ENCODE measurements around the gene RBM20. TPM values are rescaled to one million over a fixed set of nuclear protein-coding genes. Genes with fewer than 3 reads are reported as not detected.

Gene RBM20
- total RNA-seq, 1 experiment from 2014 or later = 0.17 TPM

DNA sequence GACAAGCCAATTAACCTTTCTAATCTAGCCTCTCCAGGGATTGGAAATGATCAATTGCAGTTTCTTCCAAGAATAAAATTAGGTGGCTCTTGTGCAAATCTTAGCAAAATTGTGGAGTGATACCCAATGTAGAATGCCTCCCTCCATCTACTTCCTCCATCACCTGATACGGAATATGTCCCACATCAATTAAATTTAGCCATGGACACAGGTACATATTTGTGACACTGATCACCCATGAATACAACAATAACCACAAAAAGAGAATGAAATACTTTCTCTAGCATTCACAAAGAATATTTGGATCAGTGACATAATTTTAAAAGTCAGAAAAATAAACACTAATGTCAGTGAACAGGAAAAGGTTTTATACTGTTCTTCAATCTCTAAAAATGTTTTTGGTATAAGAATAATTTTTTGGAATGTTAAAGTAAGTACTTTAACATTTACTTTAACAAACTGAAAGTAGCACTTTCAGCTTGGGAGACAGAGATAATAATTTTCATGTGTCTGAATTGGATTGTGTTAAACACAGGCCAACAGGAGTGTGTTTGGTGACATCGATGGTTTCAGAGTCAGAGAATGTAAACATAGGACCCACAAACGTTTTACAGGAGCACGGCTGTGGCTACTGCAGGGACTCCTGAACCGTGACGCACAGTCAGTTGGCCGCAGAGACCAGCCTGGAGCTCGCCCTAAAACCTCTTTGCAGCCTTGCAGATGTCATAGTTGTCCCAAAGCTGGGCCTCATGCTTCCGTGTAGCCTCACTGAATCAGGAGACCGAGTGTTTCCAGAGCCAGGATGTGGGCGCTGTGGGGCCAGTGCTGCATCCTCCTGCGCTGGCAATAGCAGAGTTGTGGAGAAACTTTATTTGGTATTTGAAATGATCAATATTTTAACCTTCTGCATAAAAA, 7.2 kb downstream of the RBM20 start:
- H3K18ac ChIP-seq (ENCODE audit: insufficient read length, low read depth, low read length) = no peak overlapping the region
- H2BK20ac ChIP-seq (ENCODE audit: low read depth, low read length, poor library complexity, severe bottlenecking) = no peak overlapping the region
- no CpG with 5 or more reads among the region's 12 CpGs for WGBS (ENCODE audit: extremely low coverage, insufficient read length, low lambda C conversion rate)

More for the DNA sequence above, 7.2 kb downstream of the RBM20 start:
- peaks cover 16% of the 10 kb centered on the region for H3K27me3 Mint-ChIP-seq (ENCODE audit: low read depth)
- Histone ChIP-seq H4K5ac (ENCODE audit: insufficient read length, low read depth, low read length) (no peak overlapping the region), H2BK5ac (ENCODE audit: insufficient read length, low read length) (no peak overlapping the region), H3K23me2 (ENCODE audit: insufficient read length, low read depth, low read length, poor library complexity, severe bottlenecking) (no peaks in the 10 kb centered on the region), H3K23ac (ENCODE audit: insufficient read length, low read depth, low read length) (no peak overlapping the region), H2BK12ac (ENCODE audit: insufficient read length, low read depth, low read length) (no peak overlapping the region), H2AFZ (ENCODE audit: low read length) (no peak overlapping the region), H4K20me1 (ENCODE audit: control insufficient read depth, insufficient read depth, insufficient read length) (no peaks in the 10 kb centered on the region), H3K79me2 (ENCODE audit: insufficient read depth, low read length) (no peaks in the 10 kb centered on the region), H2BK15ac (ENCODE audit: low read depth, low read length) (no peak overlapping the region), H3K27me3 (ENCODE audit: insufficient read depth, low read length) (no peaks in the 10 kb centered on the region; the same call in 1 of the 2 replicates), H3K14ac (ENCODE audit: insufficient read depth, low read length) (no peak overlapping the region), H3K4me1 (ENCODE audit: insufficient read depth, low read length) (peaks cover 5% of the 10 kb centered on the region; the same call in 1 of the 2 replicates), H3K27ac (ENCODE audit: insufficient read length, low read depth, low read length) (no peak overlapping the region), H3K79me1 (ENCODE audit: insufficient read depth, low read depth, low read length, poor library complexity, severe bottlenecking) (no peaks in the 10 kb centered on the region), H4K8ac (replicated peaks; ENCODE audit: insufficient read length, low read depth, low read length) (no peak overlapping the region), H4K91ac (ENCODE audit: insufficient read length, low read depth, low read length) (no peak overlapping the region), H3K9ac (ENCODE audit: extremely low read depth, insufficient read length, low read length) (no peak overlapping the region), H3K4ac (ENCODE audit: low read depth, low read length) (no peak overlapping the region), H3T11ph (ENCODE audit: low read length) (no peak overlapping the region), H2AK5ac (ENCODE audit: insufficient read length, low read length) (no peak overlapping the region), H3K4me2 (ENCODE audit: insufficient read depth, insufficient read length, low read length) (no peak overlapping the region), H3K9me3 (ENCODE audit: control insufficient read depth, low read depth, low read length) (no peaks in the 10 kb centered on the region), H2BK120ac (ENCODE audit: low read depth, low read length, poor library complexity, severe bottlenecking) (no peak overlapping the region), H3K56ac (ENCODE audit: insufficient read length, low read depth, low read length) (no peak overlapping the region)
- no peak for TF ChIP-seq CTCF (conservative IDR thresholded peaks at IDR 0.05)
- H3K4me3 Mint-ChIP-seq = no peak overlapping the region
- H3K9me3 Mint-ChIP-seq = no peaks in the 10 kb centered on the region; a peak in 2 of 5 replicates
- peaks cover 5 to 9% of the 10 kb centered on the region in 2 experiments; a peak in 3 of 4 replicates for H3K4me1 Mint-ChIP-seq
- DNase-seq = no peak
- H3K27ac Mint-ChIP-seq = no peak overlapping the region; a peak in 1 of 7 replicates
- no peaks in the 10 kb centered on the region for H3K36me3 Mint-ChIP-seq (ENCODE audit: insufficient read depth in 1 of 3, low read depth in 3 of 3)
